Keratinocyte (primary cell): Measurements from ENCODE around the gene TNS3. TPM values are rescaled to one million over a fixed set of nuclear protein-coding genes. Genes with fewer than 3 reads are reported as not detected.

Experiments
- DNase-seq: peaks from one replicate; pipeline ENCODE4 v3.0.0-alpha.2; 2011; ENCODE audit warnings: low read depth, missing footprints, low spot score
- FAIRE-seq: peaks from 2 replicates; lab custom pipeline; 2011; peaks lifted over from hg19 to GRCh38; lab: Jason Lieb, UNC
- H2AFZ ChIP-seq: 2 replicates; pipeline ENCODE4 v1.6.0; 2012; ENCODE audit warnings: low read length, control low read depth, inconsistent platforms; ENCODE audit not compliant: control insufficient read depth
- H3K27ac ChIP-seq: 2 replicates; pipeline ENCODE4 v1.5.1; 2011; ENCODE audit warnings: low read length; ENCODE audit not compliant: control insufficient read depth, insufficient read depth
- H3K27me3 ChIP-seq: 3 replicates; pipeline ENCODE4 v1.6.0; 2011; ENCODE audit warnings: low read length; ENCODE audit not compliant: control insufficient read depth, insufficient read depth; ENCODE audit errors: extremely low read depth
- H3K36me3 ChIP-seq, 2 experiments: 2 replicates in 1 of 2; 3 replicates in 1 of 2; pipeline ENCODE4 v1.5.1; 2011; ENCODE audit warnings: low read length in 2 of 2, mild to moderate bottlenecking in 1 of 2; ENCODE audit not compliant: control insufficient read depth in 2 of 2, insufficient read depth in 2 of 2; ENCODE audit errors: extremely low read depth in 1 of 2
- H3K4me1 ChIP-seq: 3 replicates; pipeline ENCODE4 v1.5.1; 2011; ENCODE audit warnings: low read length; ENCODE audit not compliant: control insufficient read depth, insufficient read depth; ENCODE audit errors: extremely low read depth
- H3K4me2 ChIP-seq: 3 replicates; pipeline ENCODE4 v1.6.0; 2011; ENCODE audit warnings: low read depth, low read length; ENCODE audit not compliant: control insufficient read depth, insufficient read depth; ENCODE audit errors: extremely low read depth
- H3K4me3 ChIP-seq, 3 experiments: fragments of 200-600 bp in 1 of 3; sonication (generic) in 1 of 3; 2 replicates in 2 of 3; 3 replicates in 1 of 3; pipeline ENCODE4 v1.5.1; 2011 to 2016; ENCODE audit warnings: low read length in 3 of 3, mild to moderate bottlenecking in 3 of 3, control low read depth in 2 of 3, inconsistent platforms in 1 of 3, low read depth in 1 of 3, mixed read lengths in 1 of 3, mixed run types in 1 of 3, moderate library complexity in 1 of 3; ENCODE audit not compliant: control insufficient read depth in 2 of 3, insufficient read depth in 2 of 3; ENCODE audit errors: extremely low read depth in 1 of 3
- H3K79me2 ChIP-seq: 2 replicates; pipeline ENCODE4 v1.6.0; 2012; ENCODE audit warnings: low read length; ENCODE audit not compliant: control insufficient read depth, insufficient read depth
- H3K9ac ChIP-seq: 3 replicates; pipeline ENCODE4 v1.6.0; 2011; ENCODE audit warnings: low read length; ENCODE audit not compliant: control insufficient read depth, insufficient read depth; ENCODE audit errors: extremely low read depth
- H3K9me1 ChIP-seq: 3 replicates; pipeline ENCODE4 v1.6.0; 2011; ENCODE audit warnings: low read length; ENCODE audit not compliant: control insufficient read depth, insufficient read depth; ENCODE audit errors: extremely low read depth
- H3K9me3 ChIP-seq: 2 replicates; pipeline ENCODE4 v1.5.1; 2012; ENCODE audit warnings: low read depth, low read length; ENCODE audit not compliant: control insufficient read depth
- H4K20me1 ChIP-seq: 3 replicates; pipeline ENCODE4 v1.6.0; 2011; ENCODE audit warnings: low read length; ENCODE audit not compliant: control insufficient read depth, insufficient read depth; ENCODE audit errors: extremely low read depth
- CTCF ChIP-seq, 3 experiments: IDR thresholded peaks in 1 of 3; conservative IDR thresholded peaks in 1 of 3; optimal IDR thresholded peaks in 1 of 3; 2 replicates in 2 of 3; 3 replicates in 1 of 3; pipeline versions ENCODE3 to v1.5.1; 2011; ENCODE audit warnings: low read length in 3 of 3, mild to moderate bottlenecking in 3 of 3, moderate library complexity in 2 of 3, control low read depth in 1 of 3, inconsistent platforms in 1 of 3; ENCODE audit not compliant: insufficient read depth in 2 of 3; ENCODE audit errors: extremely low read depth in 1 of 3
- EZH2 ChIP-seq: IDR thresholded peaks from one replicate; pipeline ENCODE4 v1.6.1; 2012; ENCODE audit warnings: inconsistent platforms, mild to moderate bottlenecking, low read length, moderate library complexity
- dilution Hi-C: fragments of 300-500 bp; cut with MboI; formaldehyde crosslinking; loops from one replicate; pipeline ENCODE4 v1.7.0; 2020; ENCODE audit warnings: low sequenced_read_pairs; ENCODE audit not compliant: extremely low pct_ligation_motif_present
- polyA plus RNA-seq, 5 experiments: library from polyadenylated mRNA; depleted of rRNA in 3 of 5; stranded (reverse) in 3 of 5; stranded (forward) in 1 of 5; unstranded in 1 of 5; fragments of >200 nt; gene quantifications; 1 replicate in 1 of 5; 2 replicates in 3 of 5; 3 replicates in 1 of 5; pipeline versions ENCODE4 v1.2.1 to v1.2.3, GENCODE V29; 2011 to 2012; ENCODE audit warnings: missing spikeins in 2 of 5, low read depth in 1 of 5, low replicate concordance in 1 of 5

TNS3 gene
- polyA plus RNA-seq, 1 donor (not counting 4 experiments of a cell fraction or from before 2014, with no cell fraction given): 3.9 TPM

- no peaks in the 10 kb centered on the region for H3K79me2 ChIP-seq
- no peak overlapping the region for H3K4me2 ChIP-seq
- dilution Hi-C loops: no loop called here
- no peak overlapping the region for H3K27ac ChIP-seq
- FAIRE-seq (no peak), DNase-seq (no peak)
- TF ChIP-seq EZH2 (no peak), CTCF (optimal IDR thresholded peaks at IDR 0.05 in 1 of 3, IDR thresholded peaks at IDR 0.05 in 1 of 3, conservative IDR thresholded peaks at IDR 0.05 in 1 of 3; ENCODE audit: extremely low read depth in 1 of 3, insufficient read depth in 2 of 3, low read length in 3 of 3) (no peak)
- no peaks in the 10 kb centered on the region for H3K9me3 ChIP-seq
- H3K27me3 ChIP-seq: no peaks in the 10 kb centered on the region
- no peak overlapping the region for H2AFZ ChIP-seq
- no peaks in the 10 kb centered on the region for H4K20me1 ChIP-seq
- H3K4me1 ChIP-seq: peaks cover 35% of the 10 kb centered on the region
- no peak overlapping the region for H3K9ac ChIP-seq
- H3K36me3 ChIP-seq: no peaks in the 10 kb centered on the region
- H3K9me1 ChIP-seq: no peaks in the 10 kb centered on the region
- H3K4me3 ChIP-seq: no peak overlapping the region
Measured at GRCh38 chr7:47326808-47327207, 255.1 kb downstream of the TNS3 start.

GRCh38 chr7:47326220-47326619, 255.7 kb downstream of the TNS3 start:
- dilution Hi-C loops: no loop called here
- DNase-seq (peak; percentile 42), FAIRE-seq (peak; percentile 95)
- TF ChIP-seq CTCF (optimal IDR thresholded peaks at IDR 0.05 in 1 of 3, IDR thresholded peaks at IDR 0.05 in 1 of 3, conservative IDR thresholded peaks at IDR 0.05 in 1 of 3; ENCODE audit: extremely low read depth in 1 of 3, insufficient read depth in 2 of 3, low read length in 3 of 3) (peak; percentile 34 to 55 (median 38)), EZH2 (no peak)
- Histone ChIP-seq H3K79me2 (no peaks in the 10 kb centered on the region), H3K27ac (no peak overlapping the region), H3K9ac (no peak overlapping the region), H2AFZ (no peak overlapping the region), H3K9me3 (no peaks in the 10 kb centered on the region), H4K20me1 (no peaks in the 10 kb centered on the region), H3K36me3 (no peaks in the 10 kb centered on the region), H3K4me1 (peaks cover 32% of the 10 kb centered on the region), H3K9me1 (no peaks in the 10 kb centered on the region), H3K4me2 (peak overlapping the region; percentile 17), H3K27me3 (no peaks in the 10 kb centered on the region), H3K4me3 (no peak overlapping the region)
